ENCODE results near the gene RNF152. TPM values are rescaled to one million over a fixed set of nuclear protein-coding genes. Genes with fewer than 3 reads are reported as not detected.

Gene RNF152
- polyA plus RNA-seq, 1 of the 3 experiments (the other 2 are of a cell fraction): 6.6 TPM

DNA sequence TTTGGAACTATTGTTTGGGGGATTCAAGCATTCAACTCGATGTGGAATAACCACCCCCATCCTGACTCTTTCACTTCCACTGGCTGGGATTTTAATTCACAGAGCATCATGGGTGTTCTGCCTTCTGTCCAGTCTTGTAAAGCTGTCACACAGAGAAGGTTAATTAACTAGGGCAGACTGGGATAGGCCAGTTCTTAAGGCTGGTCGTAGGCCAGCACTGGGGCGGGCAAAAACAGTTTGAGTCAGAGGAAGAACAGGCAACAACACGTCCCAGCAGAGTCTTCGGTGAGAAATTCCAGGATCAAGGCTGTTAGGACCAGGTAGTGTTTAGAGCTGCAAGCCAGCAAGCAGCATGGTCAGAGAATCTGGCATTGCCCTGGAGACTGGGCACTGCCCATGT is 4.0 kb upstream of the RNF152 start:
- ChIA-PET POLR2A (no interaction called here), CTCF (interaction anchor here (0.7 to 1.8 kb wide), 3 partner anchors 11 to 314 kb away, joined by 3 to 10 read pairs (median 4); no protein-coding TSS in a partner anchor)
- H3K79me2 ChIP-seq (ENCODE audit: insufficient read depth): peaks cover 23% of the 10 kb centered on the region
- no peak overlapping the region for H3K9ac ChIP-seq
- DNase-seq: peak; percentile 65
- no peaks in the 10 kb centered on the region for H3K27me3 ChIP-seq (ENCODE audit: insufficient read depth)
- peak overlapping the region; percentile 46 to 89 for H3K27ac ChIP-seq (ENCODE audit: low read depth in 2 of 2, low read length in 1 of 2)
- H3K4me2 ChIP-seq: peak overlapping the region; percentile 23; the same call in 1 of the 2 replicates
- peaks cover 10% of the 10 kb centered on the region for H4K20me1 ChIP-seq (ENCODE audit: insufficient read depth)
- 12% methylated on average over 5 of the region's 5 CpGs for WGBS (ENCODE audit: low lambda C conversion rate)
- H3K36me3 ChIP-seq (replicated peaks in 1 of 2; ENCODE audit: control insufficient read depth in 1 of 2, insufficient read depth in 2 of 2, low read length in 1 of 2): no peaks in the 10 kb centered on the region
- no peak overlapping the region for H3K4me3 ChIP-seq (ENCODE audit: low read depth in 2 of 2, low read length in 1 of 2)
- H3F3A ChIP-seq (replicated peaks; ENCODE audit: insufficient read depth): no peaks in the 10 kb centered on the region
- peak overlapping the region; percentile 19; the same call in 1 of the 2 replicates for H2AFZ ChIP-seq (ENCODE audit: low read depth)
- H3K4me1 ChIP-seq (ENCODE audit: control insufficient read depth in 1 of 2, insufficient read depth in 2 of 2, low read depth in 1 of 2, low read length in 1 of 2): peaks cover 5 to 23% of the 10 kb centered on the region in 2 experiments; a peak in 3 of 4 replicates
- H3K9me3 ChIP-seq: no peaks in the 10 kb centered on the region
- no peaks in the 10 kb centered on the region for H3K9me2 ChIP-seq
- TF ChIP-seq RXRA (IDR thresholded peaks at IDR 0.05; ENCODE audit: borderline replicate concordance, low read depth) (no peak), TCF12 (IDR thresholded peaks at IDR 0.05) (peak; percentile 92), RAD21 (IDR thresholded peaks at IDR 0.05; ENCODE audit: low read length) (no peak), RFX5 (IDR thresholded peaks at IDR 0.05; ENCODE audit: low read length) (no peak), MEF2A (IDR thresholded peaks at IDR 0.05; ENCODE audit: borderline replicate concordance, low read depth) (no peak), POLR2AphosphoS5 (IDR thresholded peaks at IDR 0.05; ENCODE audit: low read depth, low read length) (no peak; the same call in 1 of the 2 replicates), FOXJ3 (CRISPR knock-in tag; IDR thresholded peaks at IDR 0.05) (no peak), MXI1 (IDR thresholded peaks at IDR 0.05; ENCODE audit: low read depth, low read length) (peak; percentile 56; the same call in 1 of the 2 replicates), EZH2phosphoT487 (IDR thresholded peaks at IDR 0.05; ENCODE audit: borderline replicate concordance, low read depth) (no peak), TAF1 (IDR thresholded peaks at IDR 0.05; ENCODE audit: borderline replicate concordance, low read depth, low read length) (no peak), NRF1 (IDR thresholded peaks at IDR 0.05; ENCODE audit: low read depth, low read length) (no peak), FOXM1 (IDR thresholded peaks at IDR 0.05; ENCODE audit: low read depth) (no peak), JUND (IDR thresholded peaks at IDR 0.05) (peak; percentile 65), NFIC (IDR thresholded peaks at IDR 0.05; ENCODE audit: borderline replicate concordance) (peak; percentile 52; the same call in 1 of the 2 replicates), GABPA (IDR thresholded peaks at IDR 0.05; ENCODE audit: low read depth) (no peak), ELF1 (IDR thresholded peaks at IDR 0.05) (no peak), TEAD4 (IDR thresholded peaks at IDR 0.05; ENCODE audit: borderline replicate concordance, insufficient read depth) (no peak), YY1 (IDR thresholded peaks at IDR 0.05; ENCODE audit: low read depth) (no peak), SMC3 (IDR thresholded peaks at IDR 0.05; ENCODE audit: low read depth, low read length) (0 out of 2 replicates have a peak, but pooled peaks have one; percentile 11), SIN3A (IDR thresholded peaks at IDR 0.05; ENCODE audit: borderline replicate concordance, low read depth, low read length) (0 out of 2 replicates have a peak, but pooled peaks have one; percentile 60), CHD2 (IDR thresholded peaks at IDR 0.05; ENCODE audit: low read length, partially characterized antibody) (no peak)
- TF ChIP-seq, protein P1, sequence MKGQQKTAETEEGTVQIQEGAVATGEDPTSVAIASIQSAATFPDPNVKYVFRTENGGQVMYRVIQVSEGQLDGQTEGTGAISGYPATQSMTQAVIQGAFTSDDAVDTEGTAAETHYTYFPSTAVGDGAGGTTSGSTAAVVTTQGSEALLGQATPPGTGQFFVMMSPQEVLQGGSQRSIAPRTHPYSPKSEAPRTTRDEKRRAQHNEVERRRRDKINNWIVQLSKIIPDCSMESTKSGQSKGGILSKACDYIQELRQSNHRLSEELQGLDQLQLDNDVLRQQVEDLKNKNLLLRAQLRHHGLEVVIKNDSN (IDR thresholded peaks at IDR 0.05; ENCODE audit: borderline replicate concordance, low read depth): no peak
- TF ChIP-seq, protein P2, sequence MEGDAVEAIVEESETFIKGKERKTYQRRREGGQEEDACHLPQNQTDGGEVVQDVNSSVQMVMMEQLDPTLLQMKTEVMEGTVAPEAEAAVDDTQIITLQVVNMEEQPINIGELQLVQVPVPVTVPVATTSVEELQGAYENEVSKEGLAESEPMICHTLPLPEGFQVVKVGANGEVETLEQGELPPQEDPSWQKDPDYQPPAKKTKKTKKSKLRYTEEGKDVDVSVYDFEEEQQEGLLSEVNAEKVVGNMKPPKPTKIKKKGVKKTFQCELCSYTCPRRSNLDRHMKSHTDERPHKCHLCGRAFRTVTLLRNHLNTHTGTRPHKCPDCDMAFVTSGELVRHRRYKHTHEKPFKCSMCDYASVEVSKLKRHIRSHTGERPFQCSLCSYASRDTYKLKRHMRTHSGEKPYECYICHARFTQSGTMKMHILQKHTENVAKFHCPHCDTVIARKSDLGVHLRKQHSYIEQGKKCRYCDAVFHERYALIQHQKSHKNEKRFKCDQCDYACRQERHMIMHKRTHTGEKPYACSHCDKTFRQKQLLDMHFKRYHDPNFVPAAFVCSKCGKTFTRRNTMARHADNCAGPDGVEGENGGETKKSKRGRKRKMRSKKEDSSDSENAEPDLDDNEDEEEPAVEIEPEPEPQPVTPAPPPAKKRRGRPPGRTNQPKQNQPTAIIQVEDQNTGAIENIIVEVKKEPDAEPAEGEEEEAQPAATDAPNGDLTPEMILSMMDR (IDR thresholded peaks at IDR 0.05): no peak
- TF ChIP-seq, protein P3, sequence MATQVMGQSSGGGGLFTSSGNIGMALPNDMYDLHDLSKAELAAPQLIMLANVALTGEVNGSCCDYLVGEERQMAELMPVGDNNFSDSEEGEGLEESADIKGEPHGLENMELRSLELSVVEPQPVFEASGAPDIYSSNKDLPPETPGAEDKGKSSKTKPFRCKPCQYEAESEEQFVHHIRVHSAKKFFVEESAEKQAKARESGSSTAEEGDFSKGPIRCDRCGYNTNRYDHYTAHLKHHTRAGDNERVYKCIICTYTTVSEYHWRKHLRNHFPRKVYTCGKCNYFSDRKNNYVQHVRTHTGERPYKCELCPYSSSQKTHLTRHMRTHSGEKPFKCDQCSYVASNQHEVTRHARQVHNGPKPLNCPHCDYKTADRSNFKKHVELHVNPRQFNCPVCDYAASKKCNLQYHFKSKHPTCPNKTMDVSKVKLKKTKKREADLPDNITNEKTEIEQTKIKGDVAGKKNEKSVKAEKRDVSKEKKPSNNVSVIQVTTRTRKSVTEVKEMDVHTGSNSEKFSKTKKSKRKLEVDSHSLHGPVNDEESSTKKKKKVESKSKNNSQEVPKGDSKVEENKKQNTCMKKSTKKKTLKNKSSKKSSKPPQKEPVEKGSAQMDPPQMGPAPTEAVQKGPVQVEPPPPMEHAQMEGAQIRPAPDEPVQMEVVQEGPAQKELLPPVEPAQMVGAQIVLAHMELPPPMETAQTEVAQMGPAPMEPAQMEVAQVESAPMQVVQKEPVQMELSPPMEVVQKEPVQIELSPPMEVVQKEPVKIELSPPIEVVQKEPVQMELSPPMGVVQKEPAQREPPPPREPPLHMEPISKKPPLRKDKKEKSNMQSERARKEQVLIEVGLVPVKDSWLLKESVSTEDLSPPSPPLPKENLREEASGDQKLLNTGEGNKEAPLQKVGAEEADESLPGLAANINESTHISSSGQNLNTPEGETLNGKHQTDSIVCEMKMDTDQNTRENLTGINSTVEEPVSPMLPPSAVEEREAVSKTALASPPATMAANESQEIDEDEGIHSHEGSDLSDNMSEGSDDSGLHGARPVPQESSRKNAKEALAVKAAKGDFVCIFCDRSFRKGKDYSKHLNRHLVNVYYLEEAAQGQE (IDR thresholded peaks at IDR 0.05; ENCODE audit: low read depth, low read length): no peak
- TF ChIP-seq, protein P4, sequence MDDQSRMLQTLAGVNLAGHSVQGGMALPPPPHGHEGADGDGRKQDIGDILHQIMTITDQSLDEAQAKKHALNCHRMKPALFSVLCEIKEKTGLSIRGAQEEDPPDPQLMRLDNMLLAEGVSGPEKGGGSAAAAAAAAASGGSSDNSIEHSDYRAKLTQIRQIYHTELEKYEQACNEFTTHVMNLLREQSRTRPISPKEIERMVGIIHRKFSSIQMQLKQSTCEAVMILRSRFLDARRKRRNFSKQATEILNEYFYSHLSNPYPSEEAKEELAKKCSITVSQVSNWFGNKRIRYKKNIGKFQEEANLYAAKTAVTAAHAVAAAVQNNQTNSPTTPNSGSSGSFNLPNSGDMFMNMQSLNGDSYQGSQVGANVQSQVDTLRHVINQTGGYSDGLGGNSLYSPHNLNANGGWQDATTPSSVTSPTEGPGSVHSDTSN (IDR thresholded peaks at IDR 0.05): peak; percentile 97
- TF ChIP-seq, protein P5, sequence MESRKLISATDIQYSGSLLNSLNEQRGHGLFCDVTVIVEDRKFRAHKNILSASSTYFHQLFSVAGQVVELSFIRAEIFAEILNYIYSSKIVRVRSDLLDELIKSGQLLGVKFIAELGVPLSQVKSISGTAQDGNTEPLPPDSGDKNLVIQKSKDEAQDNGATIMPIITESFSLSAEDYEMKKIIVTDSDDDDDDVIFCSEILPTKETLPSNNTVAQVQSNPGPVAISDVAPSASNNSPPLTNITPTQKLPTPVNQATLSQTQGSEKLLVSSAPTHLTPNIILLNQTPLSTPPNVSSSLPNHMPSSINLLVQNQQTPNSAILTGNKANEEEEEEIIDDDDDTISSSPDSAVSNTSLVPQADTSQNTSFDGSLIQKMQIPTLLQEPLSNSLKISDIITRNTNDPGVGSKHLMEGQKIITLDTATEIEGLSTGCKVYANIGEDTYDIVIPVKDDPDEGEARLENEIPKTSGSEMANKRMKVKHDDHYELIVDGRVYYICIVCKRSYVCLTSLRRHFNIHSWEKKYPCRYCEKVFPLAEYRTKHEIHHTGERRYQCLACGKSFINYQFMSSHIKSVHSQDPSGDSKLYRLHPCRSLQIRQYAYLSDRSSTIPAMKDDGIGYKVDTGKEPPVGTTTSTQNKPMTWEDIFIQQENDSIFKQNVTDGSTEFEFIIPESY (IDR thresholded peaks at IDR 0.05; ENCODE audit: borderline replicate concordance, low read depth): no peak
